ENCODE data around the gene SLC25A36.

SLC25A36 gene

GRCh38 chr3:140941434-140942220 is at the start of gene SLC25A36:
SLC25A36 (plus strand) TSS chr3:140941836; CDS start chr3:140942055, 219 bp downstream.
- DNase-seq (ENCODE audit: low spot score) = peak; percentile 95

GRCh38 chr3:140896997-140897396 is 44.6 kb upstream of the SLC25A36 start:
- DNase-seq (ENCODE audit: low spot score) = no peak

GRCh38 chr3:140898340-140899180 is 43.1 kb upstream of the SLC25A36 start:
- no peak for DNase-seq (ENCODE audit: low spot score)

DNA sequence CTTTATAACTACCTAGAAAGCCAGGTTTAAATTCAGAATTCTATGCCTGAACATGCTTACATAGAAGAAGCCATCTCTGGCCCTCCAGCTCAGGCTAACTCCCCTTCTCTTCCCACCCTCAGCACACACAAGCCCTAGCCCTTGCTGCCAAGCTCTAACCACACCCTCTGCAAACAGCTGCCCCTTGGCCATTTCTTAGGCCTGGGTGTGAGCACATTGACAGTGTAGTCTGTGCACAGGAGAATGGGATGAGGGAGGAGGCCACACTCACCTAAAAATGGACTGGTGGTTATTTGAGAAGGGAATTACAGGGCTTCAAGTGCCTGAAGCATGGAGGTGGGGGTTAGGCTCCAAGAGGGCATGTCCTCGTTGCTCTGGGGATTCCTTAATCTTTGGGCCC is 42.3 kb upstream of the SLC25A36 start:
- DNase-seq (ENCODE audit: low spot score) = no peak

DNA sequence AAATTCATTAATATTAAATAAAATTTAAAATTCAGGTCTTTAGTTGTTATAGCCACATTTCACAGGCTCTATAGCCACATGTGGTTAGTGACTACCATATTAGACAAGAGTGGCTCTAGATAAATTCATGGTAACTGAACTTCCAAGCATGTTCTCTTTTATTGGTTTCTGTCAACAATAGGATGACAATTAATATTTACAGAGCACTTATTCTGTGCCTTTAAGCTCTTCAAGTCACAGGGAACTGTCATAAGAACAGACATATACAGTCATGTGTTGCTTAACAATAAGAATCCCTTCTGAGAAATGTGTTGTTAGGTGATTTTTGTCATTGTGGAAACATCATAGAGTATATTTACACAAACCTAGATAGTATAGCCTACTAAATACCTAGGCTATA is 38.8 kb upstream of the SLC25A36 start:
- no peak for DNase-seq (ENCODE audit: low spot score)

DNA sequence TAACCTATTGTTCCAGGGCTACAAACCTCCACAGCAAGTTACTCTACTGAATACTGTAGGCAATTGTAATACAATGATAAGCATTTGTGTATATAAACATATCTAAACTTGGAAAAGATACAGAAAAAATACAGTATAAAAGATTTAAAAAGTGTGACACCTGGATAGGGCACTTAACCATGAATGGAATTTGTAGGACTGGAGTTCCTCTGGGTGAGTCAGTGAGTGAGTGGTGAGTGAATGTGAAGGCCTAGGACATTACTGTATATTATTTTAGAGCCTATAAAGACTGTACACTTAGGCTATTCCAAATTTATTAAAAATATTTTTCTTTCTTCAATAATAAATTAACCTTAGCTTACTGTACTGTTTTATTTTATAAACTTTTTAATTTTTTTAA is 38.4 kb upstream of the SLC25A36 start:
- no peak for DNase-seq (ENCODE audit: low spot score)

- DNase-seq (ENCODE audit: low spot score) = no peak
Observed at GRCh38 chr3:140904521-140904920, 37.1 kb upstream of the SLC25A36 start.

GRCh38 chr3:140905559-140905958 is 36.1 kb upstream of the SLC25A36 start:
- DNase-seq (ENCODE audit: low spot score) = no peak

DNA sequence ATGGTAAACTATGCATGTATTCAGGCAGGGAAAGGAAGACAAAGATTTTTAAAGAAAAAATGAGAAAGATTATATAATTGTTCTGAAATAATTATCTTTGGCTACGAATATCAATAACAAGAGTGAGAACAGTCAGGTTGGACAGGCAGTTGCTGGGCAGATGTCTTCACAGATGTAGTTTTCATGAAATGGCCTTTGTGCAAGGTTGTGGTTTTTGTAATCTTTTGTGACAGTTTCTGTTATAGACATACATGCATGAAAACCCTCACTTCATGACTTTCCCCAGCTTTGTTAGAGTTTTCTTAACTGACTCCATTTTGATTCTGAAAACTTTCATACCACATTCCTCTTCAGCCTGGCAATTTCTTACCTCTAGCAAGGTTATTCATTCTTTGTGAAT is 34.9 kb upstream of the SLC25A36 start:
- DNase-seq (ENCODE audit: low spot score) = no peak

DNA sequence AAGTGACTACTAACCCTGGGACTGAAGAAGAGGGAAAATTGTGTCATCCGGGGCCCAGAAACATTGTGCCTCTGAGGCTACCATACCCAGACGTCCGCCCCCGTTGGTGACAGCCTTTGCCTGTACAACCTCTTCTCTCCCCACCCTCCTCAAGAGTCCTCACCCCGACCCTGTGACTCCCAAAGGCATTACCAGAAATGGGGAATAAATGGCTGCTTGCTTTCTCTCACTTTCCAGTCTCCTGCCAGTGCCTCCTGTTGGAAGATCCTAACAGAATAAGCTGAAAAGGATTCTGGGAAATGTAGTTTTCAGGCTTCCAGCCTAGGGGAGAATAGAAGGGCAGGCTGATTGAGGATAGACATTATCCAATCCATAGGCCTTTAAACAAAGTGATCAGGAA is 30.8 kb upstream of the SLC25A36 start:
- DNase-seq (ENCODE audit: low spot score) = no peak

DNA sequence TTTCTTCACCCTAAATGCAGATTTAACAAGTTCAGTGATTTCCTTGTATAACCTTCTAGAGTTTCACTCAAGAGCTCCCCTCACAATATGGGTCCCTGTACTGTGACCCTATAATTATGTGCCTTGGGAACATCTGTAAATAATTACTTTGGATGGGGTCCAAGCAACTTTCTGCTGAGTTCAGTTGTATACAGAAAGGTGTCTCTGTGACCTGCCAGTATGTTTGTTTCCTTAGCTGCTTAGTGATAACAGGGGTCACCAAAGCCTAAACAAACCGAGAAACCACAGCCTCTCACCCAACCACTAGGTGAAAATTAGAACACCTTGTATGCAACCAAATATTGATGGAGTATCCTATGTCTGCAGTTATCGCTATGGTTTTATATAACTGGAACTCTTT is 29.8 kb upstream of the SLC25A36 start:
- no peak for DNase-seq (ENCODE audit: low spot score)

- no peak for DNase-seq (ENCODE audit: low spot score)
Observed at GRCh38 chr3:140913728-140914127, 27.9 kb upstream of the SLC25A36 start.

GRCh38 chr3:140914384-140914945 is 27.2 kb upstream of the SLC25A36 start:
- no peak for DNase-seq (ENCODE audit: low spot score)

DNA sequence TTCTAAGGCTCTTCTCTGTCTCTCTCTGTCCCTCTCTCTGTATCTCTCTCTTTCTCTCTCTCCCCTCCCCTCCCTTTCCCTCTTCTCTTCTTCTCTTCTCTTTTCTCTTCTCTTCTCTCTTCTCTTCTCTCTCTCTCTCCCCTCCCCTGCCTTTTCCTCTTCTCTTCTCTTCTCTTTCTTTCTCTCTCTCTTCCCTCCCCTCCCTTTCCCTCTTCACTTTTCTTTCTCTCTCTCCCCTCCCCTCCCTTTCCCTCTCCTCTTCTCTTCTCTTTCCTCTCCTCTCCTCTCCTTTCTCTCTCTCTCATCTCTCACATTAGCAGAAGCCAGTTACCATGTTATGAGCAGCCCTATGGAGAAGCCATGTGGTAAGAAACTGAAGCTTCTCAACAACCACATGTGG is 25.0 kb upstream of the SLC25A36 start:
- DNase-seq (ENCODE audit: low spot score) = no peak

- DNase-seq (ENCODE audit: low spot score) = no peak
Observed at GRCh38 chr3:140917772-140918171, 23.9 kb upstream of the SLC25A36 start.

DNA sequence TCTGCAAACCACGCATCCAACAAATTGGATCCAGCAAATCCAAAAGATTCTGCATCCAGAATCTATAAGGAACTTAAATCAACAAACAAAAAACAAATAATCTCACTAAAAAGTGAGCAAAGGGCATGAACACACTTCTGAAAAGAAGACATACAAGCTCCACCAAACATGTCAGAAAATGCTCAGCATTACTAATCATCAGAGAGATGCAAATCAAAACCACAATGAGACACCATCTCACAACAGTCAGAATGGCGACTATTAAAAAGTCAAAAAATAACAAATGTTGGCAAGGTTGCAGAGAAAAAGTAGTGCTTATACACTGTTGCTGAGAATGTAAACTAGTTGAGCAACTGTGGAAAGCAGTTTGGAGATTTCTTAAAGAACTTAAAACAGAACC is 21.6 kb upstream of the SLC25A36 start:
- DNase-seq (ENCODE audit: low spot score) = no peak

DNA sequence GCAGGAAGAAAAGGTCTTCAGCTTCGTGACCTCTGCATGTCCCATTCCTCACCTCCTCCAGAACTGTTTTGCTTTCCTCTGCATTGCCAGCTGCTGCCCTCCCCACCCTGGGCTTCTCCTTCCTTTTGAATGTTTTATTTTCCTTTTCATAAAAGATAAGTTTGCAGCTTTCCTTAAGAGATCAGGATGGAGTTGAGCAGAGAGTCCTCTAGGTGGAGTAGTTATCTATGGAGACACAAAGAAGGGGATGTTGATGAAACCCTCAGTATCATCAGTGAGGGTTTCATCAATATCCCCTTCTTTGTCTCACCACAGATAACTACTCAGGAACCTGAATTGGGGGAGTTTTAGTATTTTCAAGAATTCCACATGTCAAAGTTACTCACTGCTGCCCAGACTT is 19.0 kb upstream of the SLC25A36 start:
- DNase-seq (ENCODE audit: low spot score) = no peak

GRCh38 chr3:140924097-140924873 is 17.4 kb upstream of the SLC25A36 start:
- no peak for DNase-seq (ENCODE audit: low spot score)

GRCh38 chr3:140927279-140928069 is 14.2 kb upstream of the SLC25A36 start:
- DNase-seq (ENCODE audit: low spot score) = no peak

- DNase-seq (ENCODE audit: low spot score) = no peak
Observed at GRCh38 chr3:140929446-140929845, 12.2 kb upstream of the SLC25A36 start.

DNA sequence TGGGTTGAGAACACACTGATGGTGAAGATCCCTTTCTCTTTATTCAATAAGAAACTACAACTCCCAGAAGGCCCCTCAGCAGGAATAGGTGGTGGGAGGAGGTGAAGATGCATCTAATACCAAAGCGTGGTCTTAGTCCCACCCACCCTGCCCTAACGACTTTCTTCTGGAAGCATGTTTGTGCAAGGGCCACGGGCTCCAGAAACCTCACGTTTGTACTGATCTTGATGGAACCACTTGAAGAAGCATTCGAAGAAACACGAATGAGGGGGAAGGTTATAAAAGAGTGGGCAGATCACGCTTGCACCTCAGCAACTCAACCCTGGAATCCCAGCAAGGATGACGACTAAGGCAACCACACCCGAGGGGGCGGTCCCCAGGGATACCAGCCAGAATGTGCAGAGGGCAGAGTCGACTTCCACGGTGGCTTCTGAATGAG is 10.6 kb upstream of the SLC25A36 start:
- DNase-seq (ENCODE audit: low spot score) = peak; percentile 52

All from ecto neural progenitor cell (in vitro differentiated cells).